NCI-H1092 treated with DMSO at 0.1 percent for 48 hours (cell line): ENCODE data around the gene UPF3A.
"Not testable (repeated sequence)": the region's sequence is repeated elsewhere in the genome, so short reads cannot be mapped to it uniquely, and the experiment has no call there.

Experiments used
- DNase-seq: peaks from one replicate; lab custom pipeline; 2025; lab: John Stamatoyannopoulos, UW

The UPF3A gene

DNA sequence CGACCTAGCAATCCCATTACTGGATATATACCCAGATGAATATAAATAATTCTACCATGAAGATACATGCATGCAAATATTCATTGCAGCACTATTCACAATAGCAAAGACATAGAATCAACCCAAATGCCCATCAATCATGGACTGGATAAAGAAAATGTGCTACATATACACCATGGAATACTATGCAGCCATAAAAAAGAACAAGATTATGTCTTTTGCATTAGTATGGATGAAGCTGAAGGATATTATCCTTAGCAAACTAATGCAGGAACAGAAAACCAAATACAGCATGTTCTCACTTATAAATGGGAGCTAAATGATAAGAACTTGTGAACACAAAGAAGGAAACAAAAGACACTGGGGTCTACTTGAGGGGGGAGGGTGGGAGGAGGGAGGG, 55.1 kb downstream of the UPF3A start:
- DNase-seq: not testable (repeated sequence)

DNA sequence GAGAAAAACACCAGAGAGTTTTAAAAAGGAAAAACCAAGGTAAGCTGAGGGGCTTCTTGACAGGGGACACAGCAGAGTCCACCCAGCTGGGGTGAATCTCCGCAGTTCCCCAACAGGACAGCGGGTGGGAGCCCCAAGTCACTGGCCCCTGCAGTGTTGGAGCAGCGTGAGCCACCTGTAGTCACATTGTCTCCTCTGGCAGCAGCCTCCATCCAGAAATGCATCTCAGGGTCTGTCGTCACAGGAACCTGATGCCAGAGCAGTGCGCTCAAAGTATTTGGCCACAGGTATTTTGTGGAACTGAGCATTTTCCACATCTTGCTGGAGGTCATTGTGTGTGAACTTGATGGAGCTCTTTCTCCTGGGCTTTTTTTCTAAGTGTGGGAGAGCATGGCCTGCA, 57.6 kb downstream of the UPF3A start:
- DNase-seq: no peak

DNA sequence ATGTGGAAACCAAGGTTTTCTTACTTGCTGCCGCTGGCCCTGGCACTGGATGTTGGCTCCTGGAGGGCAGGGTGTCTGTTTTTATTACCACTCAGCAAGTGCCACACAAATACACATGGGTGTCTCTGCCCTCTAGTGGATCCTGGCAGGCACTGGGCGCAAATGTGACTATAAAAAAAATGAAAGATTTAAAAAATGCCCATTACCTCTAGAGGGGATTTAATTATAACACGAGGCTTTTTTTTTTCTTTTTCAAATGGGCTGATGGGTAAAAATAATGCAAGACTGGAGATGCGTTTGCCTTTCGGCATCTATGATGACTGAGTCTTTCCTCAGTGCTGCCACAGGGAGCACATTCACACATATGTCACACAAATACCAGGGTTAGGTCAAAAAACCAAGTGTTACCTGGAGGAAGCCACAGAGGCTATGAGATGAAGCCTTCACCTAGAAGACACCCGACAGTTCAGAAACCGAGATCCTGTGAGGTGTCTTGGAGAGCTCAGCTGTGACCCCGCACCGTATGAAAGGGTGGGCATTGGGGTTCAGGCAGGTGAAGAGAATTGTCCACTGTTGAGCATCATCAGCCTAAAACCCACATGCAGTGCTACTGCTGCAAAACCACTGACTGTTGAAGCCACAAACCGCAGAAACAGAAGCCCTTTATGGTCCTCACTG, 58.6 kb downstream of the UPF3A start:
- peak; percentile 80 for DNase-seq

DNA sequence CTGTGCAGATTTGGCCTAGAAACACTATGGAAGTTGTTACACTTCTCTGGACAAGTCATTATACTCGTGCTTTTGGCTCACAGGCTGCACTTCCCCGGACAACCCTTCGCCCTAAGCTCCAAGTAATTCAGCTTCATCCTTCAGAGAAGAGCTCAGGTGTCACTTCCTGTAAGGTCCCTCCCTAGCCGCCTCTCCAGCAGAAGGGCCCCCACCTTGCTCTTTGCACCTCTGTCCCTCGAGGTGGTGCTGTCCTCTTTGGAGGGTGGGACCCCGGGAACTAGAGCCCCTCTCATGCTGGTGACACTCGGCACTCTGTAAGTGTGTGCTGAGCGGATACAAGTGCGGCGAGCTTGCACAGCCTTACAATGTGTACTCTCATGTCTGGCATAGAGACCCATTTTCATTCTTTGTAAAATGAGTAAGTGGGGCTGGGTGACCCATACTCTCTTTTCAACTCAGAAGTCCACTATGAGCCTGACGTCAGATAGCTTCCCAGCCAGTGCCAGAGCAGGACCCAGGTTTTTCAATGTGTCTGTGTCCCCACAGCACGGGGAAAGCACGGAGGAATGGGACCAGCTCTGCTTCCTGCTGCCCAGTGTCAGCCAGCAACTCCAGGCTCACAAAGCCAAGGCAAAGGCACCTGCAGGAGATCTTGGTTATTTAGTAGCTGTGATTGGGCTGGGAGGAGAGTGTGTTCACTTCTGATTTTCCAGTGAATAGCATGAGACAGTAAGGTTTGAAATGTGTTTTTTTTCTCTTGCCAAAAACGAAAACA, 59.8 kb downstream of the UPF3A start:
- no peak for DNase-seq

DNA sequence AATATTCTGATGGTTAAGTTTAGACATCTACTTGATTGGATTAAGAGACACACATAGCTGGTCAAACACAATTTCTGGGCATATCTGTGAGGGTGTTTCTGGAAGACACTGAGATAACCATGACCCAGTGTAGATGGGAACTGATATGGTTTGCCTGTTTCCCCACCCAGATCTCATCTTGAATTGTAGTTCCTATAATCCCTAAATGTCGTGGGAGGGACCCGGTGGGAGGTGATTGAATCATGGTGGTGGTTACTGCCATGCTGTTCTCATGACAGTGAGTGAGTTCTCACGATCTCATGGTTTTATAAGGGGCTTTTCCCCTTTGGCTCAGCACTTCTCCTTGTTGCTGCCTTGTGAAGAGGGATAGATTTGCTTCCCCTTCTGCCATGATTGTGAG, 65.9 kb downstream of the UPF3A start:
- DNase-seq: not testable (repeated sequence)

DNA sequence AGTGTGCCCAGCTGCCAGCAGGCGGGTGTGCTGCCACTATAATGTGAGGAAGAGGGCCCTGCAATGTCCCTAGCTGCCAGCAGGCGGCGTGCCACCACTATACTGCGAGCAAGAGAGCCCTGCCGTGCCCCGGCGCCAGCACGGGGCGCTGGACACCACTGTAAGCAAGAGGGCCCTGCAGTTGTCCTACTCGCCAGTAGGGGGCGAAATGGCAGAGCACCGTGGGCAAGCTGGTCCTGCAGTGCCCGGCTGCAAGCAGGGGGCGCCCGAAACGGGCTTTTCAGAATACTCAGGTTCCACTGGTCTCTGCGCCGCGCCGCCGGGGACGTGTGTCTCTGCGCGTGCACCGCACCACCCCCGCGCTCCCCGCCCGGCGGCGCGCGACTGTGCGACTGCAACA, 71.4 kb downstream of the UPF3A start:
- DNase-seq: not testable (repeated sequence)

DNA sequence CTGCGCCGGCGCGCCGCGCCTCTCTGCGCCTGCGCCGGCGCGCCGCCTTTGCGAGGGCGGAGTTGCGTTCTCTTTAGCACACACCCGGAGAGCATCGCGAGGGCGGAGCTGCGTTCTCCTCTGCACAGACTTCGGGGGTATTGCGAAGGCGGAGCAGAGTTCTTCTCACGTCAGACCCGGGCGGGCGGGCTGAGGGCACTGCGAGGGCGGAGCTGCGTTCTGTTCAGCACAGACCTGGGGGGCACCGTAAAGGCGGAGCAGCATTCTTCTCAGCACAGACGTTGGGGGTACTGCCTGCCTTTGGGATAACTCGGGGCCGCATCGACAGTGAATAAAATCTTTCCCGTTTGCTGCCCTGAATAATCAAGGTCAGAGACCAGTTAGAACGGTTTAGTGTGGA, 72.0 kb downstream of the UPF3A start:
- DNase-seq: not testable (repeated sequence)
